Activated T-helper 17 cell treated with anti-CD3 and anti-CD28 coated beads, Interleukin-2, amount 50 U/mL, for 72 hours (primary cell): ENCODE data around the gene ZNF426. TPM values are rescaled to one million over a fixed set of nuclear protein-coding genes. Genes with fewer than 3 reads are reported as not detected.

Source experiments
- ATAC-seq: fragments of 150-1000 bp; cut with Tn5 transposase; replicated peaks from 2 replicates; pipeline ENCODE4 v1.10.0; 2021; ENCODE audit warnings: mild to moderate bottlenecking, moderate library complexity
- H3K27ac Mint-ChIP-seq: one replicate; pipeline ENCODE4 v1.8.0; 2022; ENCODE audit warnings: mixed read lengths
- H3K27me3 Mint-ChIP-seq: one replicate; pipeline ENCODE4 v1.8.0; 2022; ENCODE audit warnings: mixed read lengths
- H3K36me3 Mint-ChIP-seq: one replicate; pipeline ENCODE4 v1.8.0; 2022; ENCODE audit warnings: low read depth, mild to moderate bottlenecking, mixed read lengths
- H3K4me1 Mint-ChIP-seq: one replicate; pipeline ENCODE4 v1.8.0; 2022; ENCODE audit warnings: mixed read lengths
- H3K4me3 Mint-ChIP-seq: one replicate; pipeline ENCODE4 v1.8.0; 2022; ENCODE audit warnings: mild to moderate bottlenecking, mixed read lengths
- H3K9me3 Mint-ChIP-seq: one replicate; pipeline ENCODE4 v1.8.0; 2022; ENCODE audit warnings: mixed read lengths
- total RNA-seq, 2 donors: library from RNA; stranded (reverse); gene quantifications; one replicate each; pipeline ENCODE4 v1.2.3, GENCODE V29; 2022

ZNF426 gene
- total RNA-seq, 2 donors from 2014 or later = 11.3 to 16.0 TPM

DNA sequence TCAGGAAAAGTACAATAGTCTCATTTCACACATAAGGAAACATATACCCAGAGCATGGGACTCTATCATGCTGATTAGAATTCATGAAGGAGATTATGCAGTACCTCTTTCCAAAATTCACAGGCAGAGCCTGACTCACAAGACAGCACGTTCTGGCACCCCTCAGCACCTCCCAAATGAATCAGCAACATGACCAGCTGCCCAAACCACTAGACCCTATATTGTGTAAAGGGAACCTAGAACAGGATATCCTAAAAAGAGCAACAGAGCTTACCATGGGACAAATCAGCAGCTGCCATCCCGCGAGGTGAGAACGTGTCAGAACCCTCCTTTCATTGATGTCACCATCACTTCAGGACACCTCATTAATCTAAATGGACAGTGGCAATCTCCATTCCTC, 2.5 kb downstream of the ZNF426 start:
- no peak overlapping the region for H3K4me3 Mint-ChIP-seq
- H3K27ac Mint-ChIP-seq = no peak overlapping the region
- peaks cover 32% of the 10 kb centered on the region for H3K9me3 Mint-ChIP-seq
- no peaks in the 10 kb centered on the region for H3K27me3 Mint-ChIP-seq
- peaks cover 64% of the 10 kb centered on the region for H3K36me3 Mint-ChIP-seq
- peaks cover 6% of the 10 kb centered on the region for H3K4me1 Mint-ChIP-seq
- no peak for ATAC-seq

DNA sequence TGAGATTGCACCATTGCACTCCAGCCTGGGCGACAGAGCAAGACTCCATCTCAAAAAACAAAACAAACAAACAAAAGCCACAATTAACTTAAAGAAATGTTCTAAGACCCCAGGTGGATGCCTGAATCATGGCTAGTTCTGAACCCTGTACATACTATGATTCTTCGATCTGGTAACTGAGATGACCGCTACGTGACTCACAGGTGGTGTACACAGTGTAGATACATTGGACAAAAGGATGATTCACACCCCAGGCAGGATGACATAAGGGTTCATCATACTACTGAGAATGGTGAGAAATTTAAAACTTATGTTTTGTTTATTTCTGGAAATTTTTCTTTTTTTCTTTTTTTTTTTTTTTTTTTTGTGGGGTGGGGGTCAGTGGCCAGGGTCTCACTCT, 6.5 kb downstream of the ZNF426 start:
- Mint-ChIP-seq H3K4me1 (no peaks in the 10 kb centered on the region), H3K27ac (no peak overlapping the region), H3K9me3 (peaks cover 34% of the 10 kb centered on the region), H3K36me3 (peaks cover 89% of the 10 kb centered on the region), H3K27me3 (no peaks in the 10 kb centered on the region), H3K4me3 (no peak overlapping the region)
- peak; percentile 99 for ATAC-seq

DNA sequence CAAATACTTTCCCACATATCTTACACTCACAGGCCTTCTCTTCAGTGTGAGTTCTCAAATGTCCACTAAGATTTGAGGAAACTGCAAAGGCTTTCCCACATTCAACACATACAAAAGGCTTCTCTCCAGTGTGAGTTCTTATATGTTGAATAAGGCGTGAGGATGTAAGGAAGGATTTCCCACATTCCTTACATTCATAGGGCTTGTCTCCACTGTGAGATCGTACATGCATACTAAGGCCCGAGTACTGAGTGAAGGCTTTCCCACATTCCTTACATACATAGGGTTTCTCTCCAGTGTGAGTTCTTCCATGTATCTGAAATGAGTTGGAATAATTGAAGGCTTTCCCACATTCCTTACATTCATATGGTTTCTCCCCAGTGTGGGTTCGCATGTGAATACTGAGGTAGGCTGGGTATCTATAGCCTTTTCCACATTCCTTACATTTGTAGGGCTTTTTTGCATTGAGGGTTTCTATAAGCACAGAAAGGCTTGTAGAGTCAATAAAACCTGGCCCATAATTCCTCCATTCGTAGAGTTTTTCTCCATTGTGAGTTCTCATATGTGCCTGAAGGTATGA, 9.6 kb downstream of the ZNF426 start:
- H3K9me3 Mint-ChIP-seq = peaks cover 45% of the 10 kb centered on the region
- no peak overlapping the region for H3K4me3 Mint-ChIP-seq
- H3K36me3 Mint-ChIP-seq = peaks cover 68% of the 10 kb centered on the region
- H3K27ac Mint-ChIP-seq = no peak overlapping the region
- no peaks in the 10 kb centered on the region for H3K4me1 Mint-ChIP-seq
- H3K27me3 Mint-ChIP-seq = no peaks in the 10 kb centered on the region
- ATAC-seq = no peak

DNA sequence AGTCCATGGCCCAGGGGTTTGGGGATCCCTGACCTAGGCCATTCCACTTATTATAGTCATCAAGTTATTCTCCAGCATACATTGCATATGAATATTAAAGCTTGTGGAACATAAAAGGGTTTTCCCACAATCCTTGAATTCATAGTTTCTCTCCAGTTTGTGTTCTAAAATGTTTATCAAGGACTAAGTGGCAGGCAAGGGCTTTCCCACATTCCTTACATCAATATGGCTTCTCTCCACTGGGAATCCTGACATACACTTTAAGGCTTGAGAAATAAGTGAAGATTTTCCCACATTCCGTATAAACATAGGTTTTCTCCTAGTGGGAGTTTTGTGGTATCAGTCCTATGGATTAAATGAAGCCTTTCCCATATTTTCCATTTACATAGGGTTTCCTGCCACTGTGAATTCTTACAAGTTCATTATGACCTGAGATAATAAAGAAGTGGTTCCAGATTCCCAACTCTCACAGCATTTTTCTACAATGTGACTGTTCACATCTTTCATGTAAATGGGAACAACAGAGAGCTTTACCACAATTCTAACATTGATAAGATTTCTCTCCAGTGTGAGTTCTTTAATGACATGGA, 14.5 kb downstream of the ZNF426 start:
- Mint-ChIP-seq H3K27me3 (no peaks in the 10 kb centered on the region), H3K4me1 (no peaks in the 10 kb centered on the region), H3K36me3 (peaks cover 19% of the 10 kb centered on the region), H3K27ac (no peak overlapping the region), H3K4me3 (no peak overlapping the region), H3K9me3 (peaks cover 38% of the 10 kb centered on the region)
- no peak for ATAC-seq

GRCh38 chr19:9507285-9507684, 31.2 kb downstream of the ZNF426 start:
- ATAC-seq = no peak

DNA sequence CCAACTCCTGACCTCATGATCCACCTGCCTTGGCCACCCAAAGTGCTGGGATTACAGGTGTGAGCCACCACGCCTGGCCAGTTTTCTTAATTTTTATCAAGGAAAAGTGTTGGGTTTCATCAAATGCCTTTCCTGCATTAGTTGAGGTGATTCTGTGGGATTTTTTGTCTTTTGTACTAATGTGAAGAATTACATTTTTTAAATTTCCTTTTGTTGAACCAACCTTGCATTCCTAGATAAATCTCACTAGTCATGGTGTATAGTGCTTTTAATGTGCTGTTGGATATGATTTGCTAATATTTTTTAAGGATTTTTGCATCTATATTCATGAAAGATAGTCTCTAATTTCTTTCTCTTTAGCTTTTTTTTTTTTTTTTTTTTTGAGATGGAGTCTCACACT, 37.6 kb downstream of the ZNF426 start:
- Mint-ChIP-seq H3K4me3 (no peak overlapping the region), H3K9me3 (peaks cover 12% of the 10 kb centered on the region), H3K36me3 (no peaks in the 10 kb centered on the region), H3K27me3 (no peaks in the 10 kb centered on the region), H3K27ac (no peak overlapping the region), H3K4me1 (no peaks in the 10 kb centered on the region)
- ATAC-seq = no peak

More at GRCh38 chr19:9507285-9507684, 31.2 kb downstream of the ZNF426 start:
- Mint-ChIP-seq H3K4me3 (no peak overlapping the region), H3K36me3 (no peaks in the 10 kb centered on the region), H3K9me3 (peaks cover 28% of the 10 kb centered on the region), H3K4me1 (no peaks in the 10 kb centered on the region), H3K27me3 (peaks cover 3% of the 10 kb centered on the region), H3K27ac (no peak overlapping the region)

DNA sequence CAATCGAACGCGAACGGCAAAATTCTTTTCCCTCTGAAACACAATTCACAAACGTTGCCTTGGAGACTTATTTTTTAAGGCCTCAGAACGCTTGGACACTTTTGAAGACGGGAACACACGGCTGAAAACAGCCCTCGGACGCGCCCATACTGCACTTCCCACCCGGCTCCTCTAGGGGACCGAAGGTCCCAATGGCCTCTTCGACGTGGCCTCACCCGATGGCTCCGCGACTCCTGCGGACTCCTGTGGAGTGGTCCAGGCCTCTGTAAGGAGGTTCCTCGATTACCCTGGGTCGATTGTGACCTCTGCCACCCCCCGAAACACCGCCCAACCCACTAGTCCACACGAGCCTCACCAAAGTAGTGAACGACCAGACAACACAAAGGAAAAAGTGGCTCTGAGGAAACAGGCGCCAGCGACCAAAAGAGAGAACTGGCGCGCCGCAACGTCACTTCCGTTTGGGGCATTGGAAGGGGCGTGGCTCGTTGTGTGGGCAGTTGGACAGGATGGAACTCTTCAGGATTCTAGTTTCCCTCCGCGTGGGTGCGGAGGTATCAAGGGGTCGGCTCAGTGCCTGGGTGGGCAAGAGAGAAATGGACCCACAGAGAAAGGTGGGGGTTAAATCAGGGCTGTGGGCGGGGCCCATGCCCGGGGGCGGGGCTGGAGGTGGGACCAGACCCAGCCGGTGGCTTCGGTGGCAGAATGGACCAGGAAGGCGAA, 40.1 kb downstream of the ZNF426 start, which contains the start of gene ZNF560:
Gene ZNF560 (minus strand): TSS at position 434 of the 720 bp plus-strand sequence. CDS start 23,303 bp downstream, outside the sequence.
- Mint-ChIP-seq H3K9me3 (peaks cover 12% of the 10 kb centered on the region), H3K4me1 (no peaks in the 10 kb centered on the region), H3K36me3 (no peaks in the 10 kb centered on the region), H3K4me3 (peak within 1 kb of the TSS; percentile 45), H3K27ac (no peak within 1 kb of the TSS), H3K27me3 (no peaks in the 10 kb centered on the region)
- no peak for ATAC-seq

DNA sequence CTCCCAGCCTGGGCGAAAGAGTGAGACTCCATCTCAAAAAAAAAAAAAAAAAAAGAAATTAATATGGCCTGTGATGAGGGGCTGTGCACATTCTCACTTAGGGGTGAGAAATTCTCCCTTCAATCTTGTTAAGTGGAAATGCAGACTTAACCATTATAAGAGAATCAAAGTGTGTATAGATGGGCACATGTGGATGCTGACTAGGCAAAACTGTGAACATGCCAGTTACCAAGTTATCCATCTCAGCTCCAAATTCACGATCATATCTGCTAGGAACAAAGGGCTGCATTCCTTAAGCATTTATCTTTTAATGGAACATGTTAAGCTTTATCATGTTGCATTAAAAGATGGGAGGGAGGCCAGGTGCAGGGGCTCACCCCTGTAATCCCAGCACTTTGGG, 44.3 kb downstream of the ZNF426 start:
- no peaks in the 10 kb centered on the region for H3K36me3 Mint-ChIP-seq
- H3K27ac Mint-ChIP-seq = no peak overlapping the region
- peaks cover 3% of the 10 kb centered on the region for H3K9me3 Mint-ChIP-seq
- no peak for ATAC-seq
- H3K27me3 Mint-ChIP-seq = peaks cover 5% of the 10 kb centered on the region
- H3K4me1 Mint-ChIP-seq = no peaks in the 10 kb centered on the region
- no peak overlapping the region for H3K4me3 Mint-ChIP-seq

DNA sequence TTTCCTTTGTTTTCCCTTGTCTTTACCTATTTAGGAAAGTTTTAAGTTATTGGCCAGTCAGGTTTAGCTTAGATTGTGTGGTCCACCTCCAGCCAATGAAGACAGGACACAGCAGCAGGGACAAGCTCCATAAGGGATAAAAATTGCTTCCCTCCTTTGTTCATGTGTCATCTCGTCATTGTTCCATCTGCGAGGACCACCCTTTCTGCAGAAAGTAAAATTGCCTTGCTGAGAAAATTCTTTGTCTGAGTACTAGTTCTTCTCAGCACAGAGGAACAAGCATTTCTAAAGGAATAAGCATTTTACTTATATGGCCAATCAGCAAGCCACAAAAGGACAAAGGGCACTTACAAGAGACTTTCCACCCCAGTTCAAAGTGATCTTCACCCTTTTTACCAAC, 51.4 kb downstream of the ZNF426 start:
- Mint-ChIP-seq H3K36me3 (no peaks in the 10 kb centered on the region), H3K27ac (no peak overlapping the region), H3K4me3 (no peak overlapping the region), H3K27me3 (no peaks in the 10 kb centered on the region), H3K4me1 (no peaks in the 10 kb centered on the region), H3K9me3 (peaks cover 13% of the 10 kb centered on the region)
- no peak for ATAC-seq

GRCh38 chr19:9485140-9485539, 53.3 kb downstream of the ZNF426 start:
- Mint-ChIP-seq H3K4me3 (no peak overlapping the region), H3K27ac (no peak overlapping the region), H3K9me3 (peaks cover 14% of the 10 kb centered on the region), H3K4me1 (no peaks in the 10 kb centered on the region), H3K27me3 (no peaks in the 10 kb centered on the region), H3K36me3 (no peaks in the 10 kb centered on the region)
- no peak for ATAC-seq

GRCh38 chr19:9474975-9475374, 63.5 kb downstream of the ZNF426 start:
- H3K27me3 Mint-ChIP-seq = peaks cover 8% of the 10 kb centered on the region
- no peak overlapping the region for H3K27ac Mint-ChIP-seq
- ATAC-seq = no peak
- H3K36me3 Mint-ChIP-seq = no peaks in the 10 kb centered on the region
- H3K4me3 Mint-ChIP-seq = no peak overlapping the region
- no peaks in the 10 kb centered on the region for H3K4me1 Mint-ChIP-seq
- H3K9me3 Mint-ChIP-seq = peaks cover 38% of the 10 kb centered on the region

Other genes starting within 250 kb of the ZNF426 start
- 1 to 10 TPM; 3.7 to 8.7 TPM for gene ZNF699, start 228.8 kb downstream of the ZNF426 start, total RNA-seq
- gene ZNF559, start 214.5 kb downstream of the ZNF426 start, total RNA-seq = 10 to 100 TPM in 1 of 2 donors, 1 to 10 TPM in 1; 3.9 to 14.3 TPM
- 1 to 10 TPM in 1 of 2 donors, under 1 TPM in 1; 0.35 to 1.8 TPM for gene ZNF177, start 175.6 kb downstream of the ZNF426 start, total RNA-seq
- 10 to 100 TPM; 24.7 to 26.1 TPM for gene ZNF266, start 103.1 kb downstream of the ZNF426 start, total RNA-seq
- gene ZNF560, start 40.0 kb downstream of the ZNF426 start, total RNA-seq = under 1 TPM in 1 of 2 donors, not detected in 1; 0.35 TPM
- 10 to 100 TPM; 62.7 to 68.8 TPM for gene ZNF121, start 45.9 kb upstream of the ZNF426 start, total RNA-seq
- 10 to 100 TPM; 26.1 to 32.2 TPM for gene ZNF561, start 82.6 kb upstream of the ZNF426 start, total RNA-seq
- 10 to 100 TPM; 39.3 to 53.2 TPM for gene ZNF562, start 136.5 kb upstream of the ZNF426 start, total RNA-seq
- gene ZNF846, start 230.1 kb upstream of the ZNF426 start, total RNA-seq = 1 to 10 TPM; 3.8 to 8.4 TPM